GM23338 (cell line): ENCODE data around the gene OSBPL7. TPM values are rescaled to one million over a fixed set of nuclear protein-coding genes. Genes with fewer than 3 reads are reported as not detected.

Experiments
- ATAC-seq: fragments of 200-7000 bp; cut with Tn5 transposase; 3 replicates; pipeline ENCODE4 v1.9.1; 2020
- DNase-seq: peaks from one replicate; pipeline ENCODE4 v3.0.0-alpha.2; 2015; ENCODE audit warnings: low spot score
- H2AFZ ChIP-seq: fragments of 200-600 bp; sonication (generic); 2 replicates; pipeline ENCODE4 v1.8.0; 2016; ENCODE audit warnings: antibody characterized with exemption, mild to moderate bottlenecking, moderate library complexity
- H3F3A ChIP-seq: fragments of 200-600 bp; sonication (generic); replicated peaks from 2 replicates; pipeline ENCODE4 v1.8.0; 2017; ENCODE audit warnings: antibody characterized with exemption, mixed run types, low read depth
- H3K27ac ChIP-seq: fragments of 200-600 bp; sonication (generic); 2 replicates; pipeline ENCODE4 v1.6.1; 2016; ENCODE audit warnings: low read depth
- H3K27me3 ChIP-seq: fragments of 200-600 bp; sonication (generic); 2 replicates; pipeline ENCODE4 v1.8.0; 2016; ENCODE audit warnings: mild to moderate bottlenecking, mixed run types, moderate library complexity; ENCODE audit not compliant: insufficient read depth
- H3K36me3 ChIP-seq: fragments of 200-600 bp; sonication (generic); 2 replicates; pipeline ENCODE4 v1.8.0; 2016; ENCODE audit warnings: mild to moderate bottlenecking; ENCODE audit not compliant: insufficient read depth
- H3K4me1 ChIP-seq: fragments of 200-600 bp; sonication (generic); 2 replicates; pipeline ENCODE4 v1.8.0; 2016; ENCODE audit warnings: mild to moderate bottlenecking, moderate library complexity; ENCODE audit not compliant: insufficient read depth
- H3K4me2 ChIP-seq: fragments of 200-600 bp; sonication (generic); 2 replicates; pipeline ENCODE4 v1.7.1; 2017; ENCODE audit warnings: mixed run types
- H3K4me3 ChIP-seq: fragments of 200-600 bp; sonication (generic); 2 replicates; pipeline ENCODE4 v1.6.1; 2016; ENCODE audit warnings: mixed run types
- H3K79me2 ChIP-seq: fragments of 200-600 bp; sonication (generic); replicated peaks from 2 replicates; pipeline ENCODE4 v1.8.0; 2017; ENCODE audit warnings: mild to moderate bottlenecking; ENCODE audit not compliant: insufficient read depth
- H3K9me2 ChIP-seq: fragments of 200-600 bp; sonication (generic); 2 replicates; pipeline ENCODE4 v1.8.0; 2017; ENCODE audit not compliant: insufficient read depth
- H4K20me1 ChIP-seq: fragments of 200-600 bp; sonication (generic); replicated peaks from 2 replicates; pipeline ENCODE4 v1.8.0; 2017; ENCODE audit warnings: mild to moderate bottlenecking; ENCODE audit not compliant: insufficient read depth
- H3K27ac Mint-ChIP-seq: 2 replicates; pipeline ENCODE4 v1.8.0; 2020; ENCODE audit warnings: inconsistent platforms, mild to moderate bottlenecking, moderate library complexity, mixed read lengths
- H3K27me3 Mint-ChIP-seq: 3 replicates; pipeline ENCODE4 v1.8.0; 2022; ENCODE audit warnings: low read depth, mild to moderate bottlenecking, moderate library complexity, mixed read lengths, inconsistent platforms; ENCODE audit not compliant: insufficient read depth, poor library complexity
- H3K36me3 Mint-ChIP-seq: 3 replicates; pipeline ENCODE4 v1.8.0; 2021; ENCODE audit warnings: low read depth, mild to moderate bottlenecking, inconsistent platforms, moderate library complexity, mixed read lengths
- H3K4me1 Mint-ChIP-seq: 3 replicates; pipeline ENCODE4 v1.8.0; 2020; ENCODE audit warnings: mild to moderate bottlenecking, inconsistent platforms, mixed read lengths
- H3K4me3 Mint-ChIP-seq: 3 replicates; pipeline ENCODE4 v1.8.0; 2021; ENCODE audit warnings: moderate library complexity, mild to moderate bottlenecking, inconsistent platforms, mixed read lengths
- H3K9me3 Mint-ChIP-seq: 3 replicates; pipeline ENCODE4 v1.8.0; 2020; ENCODE audit warnings: moderate library complexity, mild to moderate bottlenecking, inconsistent platforms, mixed read lengths
- EZH2 ChIP-seq: fragments of 200-600 bp; sonication (generic); IDR thresholded peaks from one replicate; pipeline ENCODE4 v1.8.0; 2017; ENCODE audit warnings: antibody characterized with exemption, mild to moderate bottlenecking, low read depth; ENCODE audit not compliant: unreplicated experiment
- EZH2phosphoT487 ChIP-seq: fragments of 200-600 bp; sonication (generic); IDR thresholded peaks from one replicate; pipeline ENCODE4 v1.8.1; 2018; ENCODE audit warnings: antibody characterized with exemption; ENCODE audit not compliant: unreplicated experiment
- NANOG ChIP-seq: IDR thresholded peaks from 2 replicates; pipeline ENCODE4 v1.6.1; 2016; ENCODE audit warnings: antibody characterized with exemption, borderline replicate concordance
- POLR2AphosphoS5 ChIP-seq: IDR thresholded peaks from 2 replicates; pipeline ENCODE4 v1.6.1; 2016; ENCODE audit warnings: antibody characterized with exemption, low read depth
- STAT1 ChIP-seq: IDR thresholded peaks from one replicate; pipeline ENCODE4 v1.6.1; 2016; ENCODE audit warnings: antibody characterized with exemption; ENCODE audit not compliant: unreplicated experiment
- ZNF114 ChIP-seq: fragments of 250-450 bp; sonication (Bioruptor Pico); IDR thresholded peaks from 2 replicates; pipeline ENCODE4 v1.5.0; 2020; ENCODE audit warnings: mild to moderate bottlenecking, moderate library complexity
- ZNF331 ChIP-seq: fragments of 250-450 bp; sonication (Bioruptor Pico); IDR thresholded peaks from 2 replicates; pipeline ENCODE4 v1.5.0; 2020; ENCODE audit warnings: low read depth, mild to moderate bottlenecking, moderate library complexity
- long read RNA-seq: library from polyadenylated mRNA; unstranded; transcript quantifications from one replicate; pipeline ENCODE4 v2.0.0, GENCODE V29; 2020; ENCODE audit not compliant: unreplicated experiment
- polyA plus RNA-seq: library from polyadenylated mRNA; unstranded; fragments of >200 nt; fragmentation: Nextera tagmentation; extraction: Ambion mirVana; gene quantifications from 2 replicates; pipeline ENCODE4 v1.2.1, GENCODE V29; 2016
- total RNA-seq: library from RNA; depleted of rRNA; stranded (reverse); fragments of >200 nt; shearing (Covaris generic); gene quantifications from 2 replicates; pipeline ENCODE4 v1.2.3, GENCODE V29; 2014; rRNA removed
- TF ChIP-seq, protein P1 (sequence below), 2 experiments: fragments of 200-600 bp in 1 of 2; sonication (generic) in 1 of 2; conservative IDR thresholded peaks; 2 replicates each; pipeline versions ENCODE4 v1.5.1 to v1.6.1; 2016 to 2017; ENCODE audit warnings: antibody characterized with exemption in 2 of 2, low read depth in 2 of 2, mild to moderate bottlenecking in 2 of 2, moderate library complexity in 1 of 2
- TF ChIP-seq, protein P2 (sequence below): IDR thresholded peaks from one replicate; pipeline ENCODE4 v1.6.1; 2018; ENCODE audit warnings: antibody characterized with exemption; ENCODE audit not compliant: unreplicated experiment

Gene OSBPL7, protein sequence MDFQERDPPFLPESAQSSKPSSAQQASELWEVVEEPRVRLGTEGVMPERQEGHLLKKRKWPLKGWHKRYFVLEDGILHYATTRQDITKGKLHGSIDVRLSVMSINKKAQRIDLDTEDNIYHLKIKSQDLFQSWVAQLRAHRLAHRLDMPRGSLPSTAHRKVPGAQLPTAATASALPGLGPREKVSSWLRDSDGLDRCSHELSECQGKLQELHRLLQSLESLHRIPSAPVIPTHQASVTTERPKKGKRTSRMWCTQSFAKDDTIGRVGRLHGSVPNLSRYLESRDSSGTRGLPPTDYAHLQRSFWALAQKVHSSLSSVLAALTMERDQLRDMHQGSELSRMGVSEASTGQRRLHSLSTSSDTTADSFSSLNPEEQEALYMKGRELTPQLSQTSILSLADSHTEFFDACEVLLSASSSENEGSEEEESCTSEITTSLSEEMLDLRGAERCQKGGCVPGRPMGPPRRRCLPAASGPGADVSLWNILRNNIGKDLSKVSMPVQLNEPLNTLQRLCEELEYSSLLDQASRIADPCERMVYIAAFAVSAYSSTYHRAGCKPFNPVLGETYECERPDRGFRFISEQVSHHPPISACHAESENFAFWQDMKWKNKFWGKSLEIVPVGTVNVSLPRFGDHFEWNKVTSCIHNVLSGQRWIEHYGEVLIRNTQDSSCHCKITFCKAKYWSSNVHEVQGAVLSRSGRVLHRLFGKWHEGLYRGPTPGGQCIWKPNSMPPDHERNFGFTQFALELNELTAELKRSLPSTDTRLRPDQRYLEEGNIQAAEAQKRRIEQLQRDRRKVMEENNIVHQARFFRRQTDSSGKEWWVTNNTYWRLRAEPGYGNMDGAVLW
- total RNA-seq, result 8.1 and 9.8 TPM in 2 replicates
- polyA plus RNA-seq, result 3.4 and 3.7 TPM in 2 replicates
- long read RNA-seq, result 0 reads

DNA sequence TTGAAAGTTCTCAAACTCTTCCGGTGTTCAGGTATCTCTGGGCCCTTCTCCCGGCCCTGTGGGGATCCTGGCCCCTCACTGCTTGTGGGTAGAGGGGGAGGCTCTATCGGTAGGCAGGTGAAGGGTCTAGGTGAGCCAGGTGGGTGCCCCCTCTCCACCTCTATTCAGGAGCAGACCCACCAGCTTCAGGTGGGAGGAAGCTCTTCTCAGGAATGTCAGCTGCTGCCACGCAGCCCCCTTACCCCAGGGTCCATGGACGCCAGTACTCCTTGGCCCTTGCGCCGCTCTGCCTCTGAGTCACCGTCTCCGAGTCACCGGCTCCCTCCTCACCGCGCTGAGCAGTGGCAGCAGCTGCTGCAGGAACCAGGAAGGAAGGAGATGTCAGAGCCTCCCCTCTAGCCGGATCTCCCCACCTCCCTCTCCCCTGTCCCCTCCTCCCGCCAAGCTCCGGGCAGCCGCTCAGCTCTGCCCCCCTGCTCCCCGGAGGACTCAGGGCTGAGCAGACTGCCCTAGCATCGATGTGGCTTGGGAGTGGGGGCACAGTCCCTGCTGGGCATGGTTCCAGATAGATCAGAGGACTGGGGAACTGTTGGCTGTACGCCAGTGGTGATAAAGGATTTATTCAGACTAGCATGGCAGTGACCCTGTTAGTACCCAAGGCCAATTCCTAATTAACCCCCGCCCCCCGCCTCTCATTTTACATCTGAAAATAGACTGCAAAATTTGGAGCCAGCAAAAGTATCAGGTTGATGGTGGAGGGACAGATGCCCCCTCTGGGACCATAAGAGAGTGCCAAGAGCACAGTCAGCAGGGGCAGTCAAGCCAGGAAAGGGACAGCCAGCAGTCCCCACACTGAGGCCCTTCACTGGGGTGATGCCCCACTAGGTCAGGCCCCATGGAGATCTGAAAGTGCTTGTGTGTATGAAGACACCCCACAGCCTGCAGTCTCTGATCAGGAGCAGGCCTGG lies at the start of gene OSBPL7:
Gene OSBPL7 (minus strand): TSS at position 371 of the 968 bp plus-strand sequence. CDS start 1,516 bp downstream, outside the sequence.
- peak; percentile 83 for DNase-seq
- peaks cover 8% of the 10 kb centered on the region for H3K27me3 Mint-ChIP-seq

DNA sequence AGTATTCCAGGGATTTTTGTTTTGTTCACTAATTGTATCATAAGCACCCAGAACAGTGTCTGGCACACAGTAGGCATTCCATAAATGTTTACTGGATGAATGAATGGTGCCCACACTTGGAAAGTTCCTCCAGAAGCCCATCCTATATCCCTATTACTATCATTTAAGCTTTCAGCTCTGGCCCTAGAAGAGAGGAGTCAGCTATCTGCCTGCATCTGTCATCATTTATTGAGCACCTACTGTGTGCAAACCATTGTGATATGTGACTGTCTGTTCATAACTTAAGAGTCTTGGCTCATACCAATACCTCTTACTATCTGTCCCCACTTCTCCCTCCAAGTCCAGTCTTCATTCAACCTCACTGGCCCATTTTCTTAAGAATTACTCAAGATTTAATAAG lies 49.5 kb upstream of the OSBPL7 start:
- Histone ChIP-seq H3K36me3 (no peaks in the 10 kb centered on the region), H3K27ac (no peak overlapping the region), H3K4me2 (no peak overlapping the region), H3K9me2 (no peaks in the 10 kb centered on the region), H3K4me3 (no peak overlapping the region), H2AFZ (no peak overlapping the region), H3K79me2 (no peaks in the 10 kb centered on the region), H3K4me1 (peaks cover 47% of the 10 kb centered on the region), H3K27me3 (peaks cover 71% of the 10 kb centered on the region), H4K20me1 (peaks cover 5% of the 10 kb centered on the region; the same call in 1 of the 2 replicates), H3F3A (peaks cover 6% of the 10 kb centered on the region; the same call in 1 of the 2 replicates)
- Mint-ChIP-seq H3K4me3 (no peak overlapping the region; the same call in 2 of the 3 replicates), H3K27me3 (peaks cover 62% of the 10 kb centered on the region), H3K9me3 (no peaks in the 10 kb centered on the region), H3K27ac (no peak overlapping the region), H3K4me1 (peaks cover 53% of the 10 kb centered on the region), H3K36me3 (no peaks in the 10 kb centered on the region)
- no peak for ATAC-seq
- no peak for DNase-seq
- TF ChIP-seq ZNF331 (no peak), EZH2phosphoT487 (no peak), POLR2AphosphoS5 (no peak), ZNF114 (CRISPR knock-in tag) (no peak), EZH2 (no peak), STAT1 (no peak), NANOG (no peak)
- TF ChIP-seq, protein P1, sequence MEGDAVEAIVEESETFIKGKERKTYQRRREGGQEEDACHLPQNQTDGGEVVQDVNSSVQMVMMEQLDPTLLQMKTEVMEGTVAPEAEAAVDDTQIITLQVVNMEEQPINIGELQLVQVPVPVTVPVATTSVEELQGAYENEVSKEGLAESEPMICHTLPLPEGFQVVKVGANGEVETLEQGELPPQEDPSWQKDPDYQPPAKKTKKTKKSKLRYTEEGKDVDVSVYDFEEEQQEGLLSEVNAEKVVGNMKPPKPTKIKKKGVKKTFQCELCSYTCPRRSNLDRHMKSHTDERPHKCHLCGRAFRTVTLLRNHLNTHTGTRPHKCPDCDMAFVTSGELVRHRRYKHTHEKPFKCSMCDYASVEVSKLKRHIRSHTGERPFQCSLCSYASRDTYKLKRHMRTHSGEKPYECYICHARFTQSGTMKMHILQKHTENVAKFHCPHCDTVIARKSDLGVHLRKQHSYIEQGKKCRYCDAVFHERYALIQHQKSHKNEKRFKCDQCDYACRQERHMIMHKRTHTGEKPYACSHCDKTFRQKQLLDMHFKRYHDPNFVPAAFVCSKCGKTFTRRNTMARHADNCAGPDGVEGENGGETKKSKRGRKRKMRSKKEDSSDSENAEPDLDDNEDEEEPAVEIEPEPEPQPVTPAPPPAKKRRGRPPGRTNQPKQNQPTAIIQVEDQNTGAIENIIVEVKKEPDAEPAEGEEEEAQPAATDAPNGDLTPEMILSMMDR (conservative IDR thresholded peaks at IDR 0.05; ENCODE audit: low read depth in 2 of 2), result no peak
- TF ChIP-seq, protein P2, sequence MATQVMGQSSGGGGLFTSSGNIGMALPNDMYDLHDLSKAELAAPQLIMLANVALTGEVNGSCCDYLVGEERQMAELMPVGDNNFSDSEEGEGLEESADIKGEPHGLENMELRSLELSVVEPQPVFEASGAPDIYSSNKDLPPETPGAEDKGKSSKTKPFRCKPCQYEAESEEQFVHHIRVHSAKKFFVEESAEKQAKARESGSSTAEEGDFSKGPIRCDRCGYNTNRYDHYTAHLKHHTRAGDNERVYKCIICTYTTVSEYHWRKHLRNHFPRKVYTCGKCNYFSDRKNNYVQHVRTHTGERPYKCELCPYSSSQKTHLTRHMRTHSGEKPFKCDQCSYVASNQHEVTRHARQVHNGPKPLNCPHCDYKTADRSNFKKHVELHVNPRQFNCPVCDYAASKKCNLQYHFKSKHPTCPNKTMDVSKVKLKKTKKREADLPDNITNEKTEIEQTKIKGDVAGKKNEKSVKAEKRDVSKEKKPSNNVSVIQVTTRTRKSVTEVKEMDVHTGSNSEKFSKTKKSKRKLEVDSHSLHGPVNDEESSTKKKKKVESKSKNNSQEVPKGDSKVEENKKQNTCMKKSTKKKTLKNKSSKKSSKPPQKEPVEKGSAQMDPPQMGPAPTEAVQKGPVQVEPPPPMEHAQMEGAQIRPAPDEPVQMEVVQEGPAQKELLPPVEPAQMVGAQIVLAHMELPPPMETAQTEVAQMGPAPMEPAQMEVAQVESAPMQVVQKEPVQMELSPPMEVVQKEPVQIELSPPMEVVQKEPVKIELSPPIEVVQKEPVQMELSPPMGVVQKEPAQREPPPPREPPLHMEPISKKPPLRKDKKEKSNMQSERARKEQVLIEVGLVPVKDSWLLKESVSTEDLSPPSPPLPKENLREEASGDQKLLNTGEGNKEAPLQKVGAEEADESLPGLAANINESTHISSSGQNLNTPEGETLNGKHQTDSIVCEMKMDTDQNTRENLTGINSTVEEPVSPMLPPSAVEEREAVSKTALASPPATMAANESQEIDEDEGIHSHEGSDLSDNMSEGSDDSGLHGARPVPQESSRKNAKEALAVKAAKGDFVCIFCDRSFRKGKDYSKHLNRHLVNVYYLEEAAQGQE, result no peak

More for the DNA sequence above, at the start of gene OSBPL7:
- H3K36me3 ChIP-seq, result peaks cover 6% of the 10 kb centered on the region; the same call in 1 of the 2 replicates
- no peaks in the 10 kb centered on the region for H3K27me3 ChIP-seq
- H3K79me2 ChIP-seq, result no peaks in the 10 kb centered on the region
- H3K4me3 Mint-ChIP-seq, result peak within 1 kb of the TSS; percentile 98
- no peaks in the 10 kb centered on the region for H3K9me2 ChIP-seq
- no peak within 1 kb of the TSS for H3K27ac Mint-ChIP-seq
- H2AFZ ChIP-seq, result peak within 1 kb of the TSS; percentile 96
- H3K9me3 Mint-ChIP-seq, result no peaks in the 10 kb centered on the region
- no peaks in the 10 kb centered on the region for H4K20me1 ChIP-seq
- peaks cover 14% of the 10 kb centered on the region; the same call in 1 of the 2 replicates for H3K4me1 ChIP-seq
- TF ChIP-seq POLR2AphosphoS5, result peak; percentile 53
- TF ChIP-seq, protein P1 (conservative IDR thresholded peaks at IDR 0.05; ENCODE audit: low read depth in 2 of 2), result peak; percentile 35 to 84; a peak in 3 of 4 replicates
- no peak for TF ChIP-seq EZH2phosphoT487
- H3K27ac ChIP-seq, result no peak within 1 kb of the TSS
- H3K4me1 Mint-ChIP-seq, result peaks cover 16% of the 10 kb centered on the region
- H3K4me3 ChIP-seq, result peak within 1 kb of the TSS; percentile 86
- H3K4me2 ChIP-seq, result peak within 1 kb of the TSS; percentile 94
- no peaks in the 10 kb centered on the region for H3F3A ChIP-seq
- ATAC-seq, result peak; percentile 98
- peaks cover 27% of the 10 kb centered on the region for H3K36me3 Mint-ChIP-seq
